GM18858 (cell line): Measurements from ENCODE around the gene HYOU1.
"Not testable (repeated sequence)": the region's sequence is repeated elsewhere in the genome, so short reads cannot be mapped to it uniquely, and the experiment has no call there.

ENCODE experiments used
- ATAC-seq: cut with Tn5 transposase; IDR thresholded peaks from one replicate; pipeline ENCODE4 v1.9.1; 2021; ENCODE audit not compliant: unreplicated experiment

Gene HYOU1

DNA sequence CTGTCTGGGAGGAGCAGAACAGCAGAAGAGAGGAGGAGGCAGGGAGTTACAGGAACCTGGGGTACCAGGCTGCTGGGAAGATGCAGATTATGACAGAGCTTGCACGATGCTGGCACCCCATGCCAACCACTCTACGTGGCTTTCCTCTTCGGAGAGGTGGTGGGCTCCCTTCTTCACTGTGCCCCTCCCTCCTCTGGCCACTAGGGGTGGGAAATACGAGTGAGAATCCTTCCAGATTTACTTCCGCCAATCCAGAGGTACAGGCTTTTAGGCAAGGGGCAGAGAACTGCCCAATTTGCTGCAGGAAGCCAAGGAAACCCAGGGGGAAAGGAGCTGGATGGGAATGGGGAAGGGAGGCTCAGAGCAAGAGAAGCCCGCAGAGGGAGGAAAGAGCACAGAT is 12.3 kb downstream of the HYOU1 start:
- ATAC-seq: no peak

DNA sequence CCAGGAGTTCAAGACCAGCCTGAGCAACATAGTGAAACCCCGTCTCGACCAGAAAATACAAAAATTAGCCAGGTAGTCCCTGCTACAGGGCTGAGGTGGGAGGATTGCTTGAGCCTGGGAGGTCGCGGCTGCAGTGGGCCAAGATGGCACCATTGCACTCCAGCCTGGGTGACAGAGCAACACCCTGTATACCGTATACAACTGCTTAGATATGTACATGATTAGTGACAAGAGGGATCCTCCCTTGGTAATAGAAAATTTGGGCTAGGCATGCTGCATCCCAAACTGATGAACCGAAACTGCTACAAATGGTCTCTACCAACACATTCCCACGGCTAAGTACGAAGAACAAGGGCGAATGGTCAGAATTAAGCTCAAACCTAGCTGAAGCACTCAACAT is 14.1 kb downstream of the HYOU1 start:
- no peak for ATAC-seq

DNA sequence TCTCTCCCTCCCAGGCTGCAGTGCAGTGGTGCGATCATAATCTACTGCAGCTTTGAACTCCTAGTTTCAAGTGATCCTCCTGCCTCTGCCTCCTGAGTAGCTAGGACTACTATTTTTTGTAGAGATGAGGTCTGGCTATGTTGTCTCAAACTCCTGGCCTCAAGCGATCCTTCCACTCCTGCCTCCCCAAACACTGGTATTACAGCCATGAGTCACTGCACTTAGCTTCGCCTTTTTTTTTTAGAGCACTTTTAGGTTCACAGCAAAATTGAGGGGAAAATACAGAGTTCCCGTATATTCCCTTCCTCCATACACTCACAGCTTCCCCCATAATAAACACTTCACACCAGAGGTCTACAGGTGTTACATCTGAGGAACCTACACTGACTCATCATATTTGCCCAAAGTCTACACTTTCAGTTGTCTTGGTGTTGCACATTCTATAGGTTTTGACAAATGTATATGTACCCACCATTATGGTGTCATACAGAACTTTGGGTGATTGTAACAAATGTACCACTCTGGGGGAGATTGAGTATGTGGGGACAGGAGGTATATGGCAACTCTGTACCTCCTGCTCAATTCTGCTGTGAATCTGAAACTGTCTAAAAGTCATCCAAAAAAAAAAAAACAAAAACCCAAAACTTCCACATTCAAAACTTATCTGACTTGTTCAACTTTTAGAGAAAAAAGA is 15.0 kb downstream of the HYOU1 start:
- no peak for ATAC-seq

DNA sequence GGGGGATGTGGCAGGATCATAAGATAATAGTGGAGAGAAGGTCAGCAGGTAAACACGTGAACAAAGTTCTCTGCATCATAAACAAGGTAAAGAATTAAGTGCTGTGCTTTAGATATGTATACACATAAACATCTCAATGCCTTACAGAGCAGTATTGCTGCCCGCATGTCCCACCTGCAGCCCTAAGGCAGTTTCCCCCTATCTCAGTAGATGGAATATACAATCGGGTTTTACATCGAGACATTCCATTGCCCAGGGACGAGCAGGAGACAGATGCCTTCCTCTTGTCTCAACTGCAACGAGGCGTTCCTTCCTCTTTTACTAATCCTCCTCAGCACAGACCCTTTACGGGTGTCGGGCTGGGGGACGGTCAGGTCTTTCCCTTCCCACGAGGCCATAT is 17.5 kb downstream of the HYOU1 start:
- ATAC-seq: not testable (repeated sequence)

DNA sequence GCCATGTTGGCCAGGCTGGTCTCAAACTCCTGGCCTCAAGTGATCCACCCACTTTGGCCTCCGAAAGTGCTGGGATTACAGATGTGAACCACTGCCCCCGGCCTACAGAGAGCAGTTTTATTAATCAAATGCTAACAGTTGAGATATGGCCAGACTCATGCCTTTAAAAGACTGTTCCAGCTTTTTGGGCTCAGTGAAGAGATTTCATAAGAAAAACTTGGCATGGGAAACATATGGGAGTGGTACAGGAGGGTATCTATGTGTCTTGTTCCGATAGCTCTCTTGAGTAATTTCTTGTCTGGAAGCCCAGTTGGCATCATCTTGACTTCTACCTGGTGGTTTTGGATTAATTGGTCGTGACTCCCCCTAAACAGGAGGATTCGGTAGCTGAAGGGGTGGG is 18.1 kb downstream of the HYOU1 start:
- no peak for ATAC-seq

DNA sequence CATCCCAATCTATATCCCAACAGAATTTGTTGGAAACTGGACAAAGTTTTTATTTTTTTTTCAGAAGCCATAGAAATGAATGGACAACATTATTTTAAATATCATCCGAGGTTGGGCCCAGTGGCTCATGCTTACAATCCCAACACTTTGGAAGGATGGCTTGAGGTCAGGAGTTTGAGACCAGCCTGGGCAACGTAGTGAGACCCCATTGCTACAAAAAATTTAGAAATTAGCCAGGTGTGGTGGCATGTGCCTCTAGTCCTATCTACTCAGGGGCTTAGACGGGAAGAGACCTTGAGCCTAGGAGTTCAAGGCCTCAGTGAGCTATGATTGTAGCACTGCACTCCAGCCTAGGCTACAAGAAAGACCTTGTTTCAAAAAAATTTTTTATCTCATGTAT is 22.2 kb downstream of the HYOU1 start:
- no peak for ATAC-seq

DNA sequence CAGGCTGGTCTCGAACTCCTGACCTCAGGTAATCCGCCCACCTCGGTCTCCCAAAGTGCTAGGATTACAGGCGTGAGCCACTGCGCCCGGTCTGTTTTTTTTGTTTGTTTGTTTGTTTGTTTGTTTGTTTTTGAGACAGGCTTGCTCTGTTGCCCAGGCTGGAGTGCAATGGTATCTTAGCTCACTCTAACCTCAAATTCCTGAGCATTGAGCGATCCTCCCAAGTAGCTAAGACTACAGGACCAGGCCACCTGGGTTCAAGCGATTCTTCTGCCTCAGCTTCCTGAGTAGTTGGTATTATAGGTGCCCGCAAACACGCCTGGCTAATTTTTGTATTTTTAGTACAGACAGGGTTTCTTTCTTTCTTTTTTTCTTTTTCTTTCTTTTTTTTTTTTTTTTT is 23.6 kb downstream of the HYOU1 start:
- ATAC-seq: not testable (repeated sequence)

DNA sequence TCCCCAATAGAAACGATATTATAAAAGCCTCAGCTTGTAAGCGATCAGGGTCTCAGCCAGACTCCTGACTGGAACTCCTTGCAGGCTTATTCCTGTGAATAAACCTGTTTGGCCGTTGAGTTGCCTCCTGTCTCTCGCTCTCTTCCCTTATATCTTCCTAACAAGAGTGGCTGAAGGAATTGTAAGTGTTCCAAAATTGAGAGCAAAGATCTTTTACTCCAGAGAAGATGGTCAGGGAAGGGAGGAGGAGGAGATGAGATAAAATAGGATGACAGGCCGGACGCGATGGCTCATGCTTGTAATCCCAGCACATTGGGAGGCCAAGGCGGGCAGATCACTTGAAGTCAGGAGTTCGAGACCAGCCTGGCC is 25.1 kb downstream of the HYOU1 start:
- no peak for ATAC-seq

DNA sequence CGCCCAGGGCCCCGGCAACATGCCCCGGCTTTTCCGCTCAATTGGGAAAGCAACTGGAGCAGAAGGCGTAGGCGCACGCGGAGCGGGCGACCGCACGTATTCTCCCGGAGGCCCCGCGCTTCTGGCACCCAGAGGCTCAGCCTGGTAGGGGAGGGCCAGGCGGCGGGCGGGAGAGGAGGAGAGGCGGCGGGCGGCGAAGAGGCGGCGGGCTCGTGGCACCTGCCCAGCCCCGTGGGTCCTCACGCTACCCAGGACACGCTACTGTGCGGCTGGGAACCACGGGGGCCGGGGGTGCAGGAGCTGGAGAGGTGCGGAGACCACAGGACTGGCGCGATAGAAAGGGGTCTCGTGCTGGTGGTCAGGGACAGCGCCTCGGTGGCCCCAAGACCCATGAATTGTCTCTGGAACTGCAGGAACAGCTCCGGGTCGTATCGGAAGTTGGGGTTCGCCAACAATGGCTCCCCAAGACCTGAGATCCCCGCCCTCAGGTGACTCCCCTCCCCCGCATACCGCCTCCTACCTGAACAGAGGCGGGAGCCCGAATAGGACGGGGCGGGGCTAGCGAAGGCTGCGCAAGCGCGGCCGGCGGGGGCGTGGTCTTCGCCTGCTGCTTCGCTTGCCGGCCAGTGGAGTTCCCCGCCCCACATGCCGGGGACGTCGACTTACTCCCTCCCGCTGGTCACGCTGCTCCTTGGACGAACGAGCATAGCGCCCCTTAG is 26.5 kb downstream of the HYOU1 start, which contains the start of gene SLC37A4:
Gene SLC37A4 (minus strand): TSS at position 549 of the 719 bp plus-strand sequence.
- ATAC-seq: peak; percentile 87

DNA sequence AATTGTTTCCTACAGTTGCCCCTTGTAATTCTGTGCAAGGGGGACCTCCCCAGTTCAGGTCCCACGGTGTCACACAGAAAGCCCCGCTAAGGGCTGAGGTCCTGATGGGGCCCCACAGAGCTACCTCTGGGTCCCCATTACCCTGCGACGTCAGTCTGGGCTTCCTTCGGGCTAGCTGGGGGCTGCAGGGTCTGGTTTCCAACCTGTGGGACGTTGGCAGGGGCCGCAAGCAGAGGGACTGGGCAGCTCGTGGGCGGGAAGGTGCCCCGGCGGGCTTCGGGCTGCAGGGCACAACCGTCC is 27.0 kb downstream of the HYOU1 start:
- no peak for ATAC-seq

DNA sequence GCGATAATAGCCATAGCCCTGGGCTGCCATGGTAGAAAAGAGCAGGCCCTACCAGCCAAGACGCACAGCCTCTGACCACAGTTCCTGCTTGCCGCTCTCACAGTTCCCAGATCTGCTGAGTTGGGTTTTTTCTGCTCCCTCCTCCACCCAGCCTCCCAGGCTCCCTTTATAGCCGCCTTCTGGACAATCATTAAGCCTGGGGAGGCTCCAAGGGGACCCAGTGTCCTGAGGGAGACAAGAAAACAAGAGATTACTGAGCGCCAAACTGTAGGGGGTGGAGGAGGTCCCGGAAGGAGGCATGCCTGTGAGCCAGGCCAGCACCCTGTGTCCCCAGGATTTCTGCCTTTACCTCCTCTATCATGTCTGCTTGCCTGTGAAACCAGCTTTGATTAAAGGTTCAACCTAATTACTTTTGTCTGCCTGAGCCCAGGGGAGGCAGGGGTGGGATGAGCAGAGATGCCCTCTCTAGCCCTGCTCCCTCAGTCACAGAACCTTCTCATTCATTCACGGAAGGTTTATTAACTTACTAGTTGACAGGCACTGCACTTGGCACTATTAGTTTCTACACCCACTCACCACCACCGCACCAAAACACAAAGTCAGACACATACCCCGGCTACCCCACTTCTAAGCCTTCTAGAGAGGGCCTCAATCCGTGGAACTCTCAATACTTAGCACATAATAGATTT is 27.5 kb downstream of the HYOU1 start:
- ATAC-seq: no peak

DNA sequence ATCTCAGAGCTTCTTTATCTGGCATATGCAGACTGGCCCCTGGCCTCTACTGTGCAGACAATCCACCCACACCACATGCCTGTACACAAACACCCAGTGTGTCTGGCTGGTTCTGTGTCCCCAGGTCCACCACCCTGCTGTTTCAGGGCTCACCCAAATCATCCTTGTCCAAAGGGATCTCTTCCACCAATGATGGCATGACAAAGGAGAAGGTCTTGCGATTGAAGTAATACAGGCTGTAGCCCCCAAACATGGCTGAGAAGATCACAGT is 28.0 kb downstream of the HYOU1 start:
- no peak for ATAC-seq

DNA sequence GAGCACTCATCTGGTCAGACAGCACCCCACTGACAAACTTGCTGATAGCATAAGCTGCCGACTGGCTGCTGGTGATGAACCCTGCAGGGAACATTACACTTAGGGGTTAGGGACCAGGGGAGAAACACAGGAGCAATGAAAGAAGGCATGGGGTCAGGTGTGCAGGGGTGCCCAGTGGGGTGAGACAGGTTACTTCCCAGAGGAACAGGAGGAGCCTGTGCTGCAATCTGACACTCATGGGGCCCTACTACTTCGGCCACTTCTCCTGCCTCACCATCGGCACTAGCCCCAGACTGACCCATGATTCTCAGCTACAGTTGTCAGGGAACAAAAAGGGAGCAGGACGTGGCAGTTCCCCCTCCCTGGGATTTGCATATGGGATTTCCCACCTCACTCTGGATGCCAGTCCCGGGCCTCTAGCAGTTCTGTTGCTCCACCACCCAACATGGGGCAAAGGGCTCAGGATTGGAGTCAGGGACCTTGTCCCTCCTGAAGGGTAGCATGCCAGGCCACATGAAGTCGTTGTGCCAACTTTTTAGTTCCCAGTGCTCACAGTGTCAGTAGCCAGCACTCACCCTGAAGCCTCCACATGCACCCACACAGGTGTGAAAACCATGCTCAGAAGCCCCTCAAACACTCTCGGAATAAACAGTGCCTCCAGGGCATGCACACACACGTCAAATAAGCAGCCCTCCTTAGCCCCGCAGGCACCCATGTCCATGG is 28.5 kb downstream of the HYOU1 start:
- ATAC-seq: no peak

DNA sequence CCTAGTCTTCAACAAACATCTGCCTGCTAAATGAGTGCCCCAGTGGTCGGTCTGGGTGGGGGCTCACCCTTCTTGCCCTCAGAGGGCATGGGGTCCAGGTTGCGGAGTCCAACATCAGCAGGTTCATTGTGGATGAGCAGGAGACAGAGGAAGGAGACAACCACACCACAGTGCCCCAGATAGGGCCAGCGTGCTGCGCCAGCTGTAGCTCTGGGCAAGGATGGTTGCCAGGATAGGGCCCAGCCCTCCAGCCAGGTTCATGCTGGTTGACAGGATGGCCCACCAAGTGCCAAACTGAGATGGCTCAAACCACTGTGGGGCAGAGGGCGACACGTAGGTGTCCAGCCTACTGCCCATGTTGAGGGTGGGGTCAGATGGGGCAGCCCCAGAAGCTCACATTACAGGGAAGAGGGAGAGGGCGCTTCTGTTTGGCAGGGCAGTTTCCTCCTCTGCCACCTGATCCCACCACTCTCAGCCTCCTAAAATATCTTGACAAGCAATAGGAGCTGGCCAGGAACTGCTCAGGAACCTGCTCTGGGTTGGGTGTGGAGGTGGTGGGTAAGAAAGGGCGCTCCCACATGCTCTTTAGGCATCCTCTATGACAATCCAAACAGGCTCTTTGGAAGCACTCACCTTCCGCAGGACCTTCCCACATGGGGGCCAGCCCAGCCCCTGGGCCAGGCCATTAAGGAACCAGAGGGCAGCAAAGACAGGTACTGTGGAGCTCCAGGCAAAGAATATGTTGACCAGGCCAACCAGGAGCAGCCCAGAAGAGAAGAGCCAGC is 29.3 kb downstream of the HYOU1 start:
- no peak for ATAC-seq

DNA sequence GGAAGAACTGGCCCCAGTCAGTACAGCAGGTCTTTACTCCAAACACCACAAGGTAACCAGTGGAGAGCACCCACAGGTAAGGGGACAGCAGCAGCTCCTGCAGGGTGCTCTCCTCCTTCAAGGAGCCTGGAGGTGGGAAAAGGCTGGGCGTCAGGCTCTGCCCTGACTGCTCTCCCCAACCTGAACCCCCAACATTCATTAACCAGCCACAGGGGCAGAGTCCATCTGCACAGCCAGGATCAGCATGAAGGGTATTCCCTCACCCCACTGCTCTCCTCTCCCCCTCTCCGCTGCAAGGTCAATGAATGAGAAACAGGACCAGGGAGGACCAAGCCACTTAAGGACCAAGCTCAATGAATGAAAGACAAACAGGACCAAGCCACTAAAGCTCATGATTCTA is 30.0 kb downstream of the HYOU1 start:
- no peak for ATAC-seq

DNA sequence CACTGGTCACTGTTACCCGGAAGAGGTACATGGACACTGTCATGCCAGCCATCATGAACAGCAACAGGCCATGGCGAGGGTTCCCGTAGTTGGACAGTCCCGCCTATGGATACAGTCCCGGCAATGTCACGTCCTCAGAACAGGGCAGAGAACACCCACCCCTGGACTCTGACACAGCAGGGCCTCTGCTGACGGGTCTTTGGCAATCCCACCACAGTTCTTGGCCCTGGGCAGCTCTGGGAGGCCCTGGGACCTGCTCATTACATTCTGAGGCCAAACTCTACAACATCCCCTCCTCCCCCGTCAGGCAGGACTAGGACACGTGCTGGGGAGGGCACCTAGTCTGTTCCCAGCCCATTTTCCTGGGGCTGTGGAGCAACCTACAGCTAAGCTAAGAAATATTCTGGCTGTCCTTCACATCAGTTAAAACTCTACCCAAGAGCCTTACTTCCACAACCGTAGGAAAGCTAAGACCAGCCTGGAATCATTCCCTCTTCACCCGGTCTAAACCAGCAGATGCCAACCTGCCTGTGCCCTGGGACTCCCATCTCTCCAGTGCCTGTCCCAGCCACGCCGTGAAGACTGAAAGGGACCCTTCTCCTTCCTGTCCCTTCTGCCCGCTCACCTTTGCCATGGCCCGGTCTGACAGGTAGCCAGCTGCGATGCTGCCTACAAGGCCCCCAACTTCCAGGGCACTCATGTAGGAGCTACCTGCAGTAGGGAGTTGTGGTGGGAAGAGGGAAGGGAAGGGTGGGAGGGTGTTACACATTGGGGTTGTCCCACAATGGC is 30.8 kb downstream of the HYOU1 start:
- ATAC-seq: no peak

DNA sequence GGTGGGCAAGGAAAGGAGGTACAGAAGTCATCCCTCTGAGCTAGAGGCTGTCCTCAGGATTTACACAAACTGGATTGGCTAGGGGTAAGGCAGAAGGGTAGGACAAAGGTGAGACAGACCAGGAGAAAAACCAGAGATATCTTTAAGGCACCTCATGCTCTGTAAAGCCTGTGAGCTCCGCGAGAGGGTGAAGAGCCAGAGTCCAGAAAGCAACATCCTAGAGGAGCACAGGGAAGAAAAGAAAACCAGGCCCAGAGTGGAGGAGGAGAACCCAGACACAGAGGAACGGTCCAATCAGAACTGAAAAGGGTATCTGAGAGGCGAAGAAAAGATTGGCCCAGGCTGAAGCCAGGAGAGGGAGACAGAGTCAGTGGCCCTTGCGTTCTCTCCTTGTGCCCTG is 31.5 kb downstream of the HYOU1 start:
- no peak for ATAC-seq

DNA sequence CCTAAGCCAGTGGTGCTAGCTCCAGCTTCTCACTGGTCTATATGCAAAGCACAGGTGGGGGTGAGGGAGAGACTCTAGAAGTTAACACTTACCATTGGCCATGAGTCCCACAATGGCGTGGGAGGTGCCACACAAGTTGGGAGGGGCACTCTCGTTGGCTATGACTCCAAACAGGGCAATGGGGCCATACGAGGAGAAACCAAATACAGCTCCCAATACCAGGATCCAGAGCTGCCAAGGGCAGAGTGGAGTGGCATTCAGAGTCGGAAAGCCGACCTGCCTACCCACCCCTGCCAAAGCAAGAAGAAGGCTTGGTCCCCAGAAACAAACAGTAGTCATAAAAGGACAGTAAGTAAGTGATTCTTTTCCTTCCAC is 31.9 kb downstream of the HYOU1 start:
- no peak for ATAC-seq

DNA sequence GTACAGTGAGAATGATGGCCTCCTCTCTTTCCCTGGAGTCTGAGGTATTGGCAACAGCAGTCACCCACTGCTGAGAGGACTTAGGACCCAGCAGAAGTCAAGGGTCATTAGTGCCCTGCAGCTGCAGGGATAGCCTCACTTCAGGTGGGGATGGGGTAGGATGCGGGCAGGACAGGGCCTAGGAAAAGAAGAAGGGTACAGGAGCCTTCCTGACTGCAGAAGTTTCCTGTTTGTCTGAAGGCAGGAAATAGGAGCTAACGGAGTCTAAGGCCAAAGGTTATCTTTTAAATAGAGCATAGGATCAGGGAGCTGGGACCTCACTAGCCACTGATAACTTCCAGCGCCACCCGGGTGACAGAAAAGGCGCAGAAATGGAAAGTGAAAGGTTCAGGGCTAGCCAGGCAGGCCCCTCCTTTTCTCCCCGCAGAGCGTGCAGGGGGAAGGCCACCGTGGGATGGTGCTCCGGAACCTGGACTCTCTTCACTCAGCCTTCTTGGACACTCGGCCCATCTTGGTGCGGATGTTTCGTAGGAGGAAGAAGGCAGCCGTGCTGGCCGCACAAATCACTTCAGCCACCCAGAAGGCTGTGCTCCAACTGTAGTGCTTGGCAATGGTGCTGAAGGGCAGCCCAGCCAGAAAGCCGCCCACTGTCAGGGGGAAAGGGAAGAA is 32.4 kb downstream of the HYOU1 start:
- no peak for ATAC-seq

DNA sequence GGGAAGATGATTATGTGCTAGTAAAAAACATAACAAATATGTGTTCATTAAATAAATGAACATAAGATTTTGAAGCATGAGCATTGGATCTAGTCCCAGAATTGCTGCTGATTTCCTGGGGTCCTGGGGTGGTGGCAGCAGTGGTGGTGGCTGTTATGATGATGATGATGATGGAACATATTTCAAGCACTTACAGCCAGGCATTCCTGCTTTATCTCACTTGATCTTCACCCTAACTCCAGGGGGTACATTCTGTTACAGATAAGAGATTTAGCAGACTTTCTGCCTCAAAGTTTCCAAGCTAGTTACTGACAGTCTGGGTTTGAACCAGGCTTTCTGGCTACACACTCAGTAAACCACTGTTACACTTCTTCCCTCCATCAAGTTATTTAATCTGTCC is 33.3 kb downstream of the HYOU1 start:
- ATAC-seq: no peak
